ENCODE measurements around the gene CLIC6. TPM values are rescaled to one million over a fixed set of nuclear protein-coding genes. Genes with fewer than 3 reads are reported as not detected.

Gene CLIC6
- total and polyA plus RNA-seq, 2 of the 4 experiments (the other 2 are of a cell fraction) = not detected

DNA sequence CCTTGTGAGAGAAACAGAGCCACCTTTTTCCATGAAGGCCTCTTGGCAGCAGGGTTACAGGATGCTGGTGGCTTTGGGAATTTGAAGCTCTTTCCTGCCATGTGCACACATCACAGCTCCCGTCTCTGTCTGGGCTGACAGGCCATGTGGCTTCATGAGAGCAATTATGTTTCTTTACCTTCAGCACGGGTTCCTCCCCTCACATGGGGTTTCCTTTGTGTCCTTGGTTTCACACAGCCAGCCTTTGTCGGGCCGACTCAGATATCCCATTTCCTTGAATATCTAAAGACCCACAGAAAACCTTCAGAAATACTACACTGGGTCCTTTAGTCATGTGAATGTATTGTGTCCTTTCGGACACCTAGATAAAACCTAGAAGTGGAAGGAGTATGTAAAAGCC is 7.1 kb downstream of the CLIC6 start:
- WGBS, 2 experiments (ENCODE audit: extremely low coverage in 2 of 2, insufficient read length in 1 of 2) = no CpG with 5 or more reads among the region's 5 CpGs
- Histone ChIP-seq H2BK20ac (ENCODE audit: low read depth, low read length) (no peak overlapping the region), H3K9ac (ENCODE audit: low read depth, low read length) (no peak overlapping the region), H4K91ac (ENCODE audit: insufficient read depth, low read depth, low read length) (no peak overlapping the region), H2AK9ac (replicated peaks; ENCODE audit: low read depth, low read length, poor library complexity) (no peak overlapping the region), H3K4me3 (ENCODE audit: insufficient read depth, low read depth, low read length) (no peak overlapping the region), H3K14ac (replicated peaks; ENCODE audit: low read depth, low read length) (no peak overlapping the region), H3K27me3 (ENCODE audit: control insufficient read depth, insufficient read depth, low read length) (peaks cover 63% of the 10 kb centered on the region), H3K9me1 (ENCODE audit: insufficient read depth, low read length) (no peaks in the 10 kb centered on the region), H3K4ac (ENCODE audit: low read depth, low read length) (no peak overlapping the region), H3K23ac (ENCODE audit: low read depth, low read length) (no peak overlapping the region; the same call in 1 of the 2 replicates), H4K5ac (ENCODE audit: low read depth, low read length) (no peak overlapping the region), H3K4me2 (ENCODE audit: low read depth, low read length) (no peak overlapping the region), H3K18ac (ENCODE audit: low read depth, low read length) (no peak overlapping the region), H2BK15ac (ENCODE audit: low read depth, low read length) (no peak overlapping the region), H2AFZ (replicated peaks; ENCODE audit: low read length, poor library complexity) (no peak overlapping the region), H2AK5ac (ENCODE audit: low read depth, low read length) (no peak overlapping the region), H3K27ac (ENCODE audit: insufficient read depth, low read length) (no peak overlapping the region), H3K4me1 (ENCODE audit: control insufficient read depth, insufficient read depth, low read length) (no peaks in the 10 kb centered on the region), H4K20me1 (ENCODE audit: insufficient read depth, low read length) (no peaks in the 10 kb centered on the region), H2BK120ac (ENCODE audit: low read depth, low read length) (no peak overlapping the region), H4K8ac (ENCODE audit: low read depth in 2 of 2, low read length in 2 of 2) (no peak overlapping the region), H3K56ac (ENCODE audit: extremely low read depth, insufficient read depth, low read length) (no peak overlapping the region), H3K36me3 (ENCODE audit: control insufficient read depth, insufficient read depth, low read length) (no peaks in the 10 kb centered on the region), H2BK5ac (ENCODE audit: low read depth, low read length, poor library complexity, severe bottlenecking) (no peak overlapping the region), H3K79me1 (ENCODE audit: low read depth in 1 of 2, low read length in 2 of 2) (no peaks in the 10 kb centered on the region), H3K9me3 (ENCODE audit: control insufficient read depth, insufficient read depth, low read length) (peaks cover 9% of the 10 kb centered on the region)
- ChIA-PET POLR2A (ENCODE audit: unreplicated experiment) (no interaction called here), CTCF (no interaction called here)
- TF ChIP-seq MAFK (IDR thresholded peaks at IDR 0.05; ENCODE audit: low read depth, low read length) = no peak
- no peak for TF ChIP-seq RFX5 (IDR thresholded peaks at IDR 0.05; ENCODE audit: low read depth, low read length)
- no peak for TF ChIP-seq RCOR1 (IDR thresholded peaks at IDR 0.05; ENCODE audit: insufficient replicate concordance, low read length)
- TF ChIP-seq SMC3 (IDR thresholded peaks at IDR 0.05; ENCODE audit: low read depth, low read length) = no peak
- no peak for TF ChIP-seq CHD1 (IDR thresholded peaks at IDR 0.05; ENCODE audit: low read depth, low read length)
- no peak for TF ChIP-seq MAZ (IDR thresholded peaks at IDR 0.05; ENCODE audit: borderline replicate concordance, low read depth, low read length)
- TF ChIP-seq, protein P1, sequence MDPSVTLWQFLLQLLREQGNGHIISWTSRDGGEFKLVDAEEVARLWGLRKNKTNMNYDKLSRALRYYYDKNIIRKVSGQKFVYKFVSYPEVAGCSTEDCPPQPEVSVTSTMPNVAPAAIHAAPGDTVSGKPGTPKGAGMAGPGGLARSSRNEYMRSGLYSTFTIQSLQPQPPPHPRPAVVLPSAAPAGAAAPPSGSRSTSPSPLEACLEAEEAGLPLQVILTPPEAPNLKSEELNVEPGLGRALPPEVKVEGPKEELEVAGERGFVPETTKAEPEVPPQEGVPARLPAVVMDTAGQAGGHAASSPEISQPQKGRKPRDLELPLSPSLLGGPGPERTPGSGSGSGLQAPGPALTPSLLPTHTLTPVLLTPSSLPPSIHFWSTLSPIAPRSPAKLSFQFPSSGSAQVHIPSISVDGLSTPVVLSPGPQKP (IDR thresholded peaks at IDR 0.05; ENCODE audit: borderline replicate concordance, low read depth, low read length) = no peak
- no peak for TF ChIP-seq RAD21 (IDR thresholded peaks at IDR 0.05; ENCODE audit: low read length)
- TF ChIP-seq FOS (IDR thresholded peaks at IDR 0.05; ENCODE audit: low read depth, low read length) = no peak
- TF ChIP-seq, protein P2, sequence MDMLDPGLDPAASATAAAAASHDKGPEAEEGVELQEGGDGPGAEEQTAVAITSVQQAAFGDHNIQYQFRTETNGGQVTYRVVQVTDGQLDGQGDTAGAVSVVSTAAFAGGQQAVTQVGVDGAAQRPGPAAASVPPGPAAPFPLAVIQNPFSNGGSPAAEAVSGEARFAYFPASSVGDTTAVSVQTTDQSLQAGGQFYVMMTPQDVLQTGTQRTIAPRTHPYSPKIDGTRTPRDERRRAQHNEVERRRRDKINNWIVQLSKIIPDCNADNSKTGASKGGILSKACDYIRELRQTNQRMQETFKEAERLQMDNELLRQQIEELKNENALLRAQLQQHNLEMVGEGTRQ (IDR thresholded peaks at IDR 0.05; ENCODE audit: low read depth, low read length) = no peak
- no peak for TF ChIP-seq BHLHE40 (IDR thresholded peaks at IDR 0.05; ENCODE audit: low read depth, low read length)
- no peak for TF ChIP-seq NFE2L2 (IDR thresholded peaks at IDR 0.05; ENCODE audit: low read depth, low read length)
- TF ChIP-seq CEBPB (IDR thresholded peaks at IDR 0.05; ENCODE audit: low read depth, low read length) = no peak
- TF ChIP-seq MXI1 (IDR thresholded peaks at IDR 0.05; ENCODE audit: borderline replicate concordance, low read depth, low read length) = no peak
- TF ChIP-seq POLR2A (IDR thresholded peaks at IDR 0.05; ENCODE audit: low read depth, low read length) = no peak
- TF ChIP-seq, protein P3, sequence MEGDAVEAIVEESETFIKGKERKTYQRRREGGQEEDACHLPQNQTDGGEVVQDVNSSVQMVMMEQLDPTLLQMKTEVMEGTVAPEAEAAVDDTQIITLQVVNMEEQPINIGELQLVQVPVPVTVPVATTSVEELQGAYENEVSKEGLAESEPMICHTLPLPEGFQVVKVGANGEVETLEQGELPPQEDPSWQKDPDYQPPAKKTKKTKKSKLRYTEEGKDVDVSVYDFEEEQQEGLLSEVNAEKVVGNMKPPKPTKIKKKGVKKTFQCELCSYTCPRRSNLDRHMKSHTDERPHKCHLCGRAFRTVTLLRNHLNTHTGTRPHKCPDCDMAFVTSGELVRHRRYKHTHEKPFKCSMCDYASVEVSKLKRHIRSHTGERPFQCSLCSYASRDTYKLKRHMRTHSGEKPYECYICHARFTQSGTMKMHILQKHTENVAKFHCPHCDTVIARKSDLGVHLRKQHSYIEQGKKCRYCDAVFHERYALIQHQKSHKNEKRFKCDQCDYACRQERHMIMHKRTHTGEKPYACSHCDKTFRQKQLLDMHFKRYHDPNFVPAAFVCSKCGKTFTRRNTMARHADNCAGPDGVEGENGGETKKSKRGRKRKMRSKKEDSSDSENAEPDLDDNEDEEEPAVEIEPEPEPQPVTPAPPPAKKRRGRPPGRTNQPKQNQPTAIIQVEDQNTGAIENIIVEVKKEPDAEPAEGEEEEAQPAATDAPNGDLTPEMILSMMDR (conservative IDR thresholded peaks at IDR 0.05; ENCODE audit: low read depth, low read length) = no peak
- intact Hi-C loops (cut with micrococcal nuclease) = no loop called here
- ATAC-seq (ENCODE audit: low read depth) (no peak), DNase-seq (no peak)
- dilution Hi-C loops (cut with HindIII; ENCODE audit: low sequenced_read_pairs, unreplicated experiment) = no loop called here
- BruUV-seq (replicated peaks) = no TSS peak
- in situ Hi-C loops (cut with MboI; ENCODE audit: low sequenced_read_pairs) = no loop called here

Data from IMR-90 (cell line).